HG03558 (cell line): Measurements from ENCODE around the gene NSG2.
"Not testable (repeated sequence)": the region's sequence is repeated elsewhere in the genome, so short reads cannot be mapped to it uniquely, and the experiment has no call there.

ENCODE experiments used
- ATAC-seq: cut with Tn5 transposase; IDR thresholded peaks from one replicate; pipeline ENCODE4 v1.9.1; 2021; ENCODE audit warnings: moderate number of reproducible peaks; ENCODE audit not compliant: unreplicated experiment; ENCODE audit errors: extremely low read depth

The NSG2 gene

GRCh38 chr5:174045470-174046025 lies at the start of gene NSG2:
NSG2 (plus strand) TSS chr5:174045706; CDS start chr5:174046756, 1,050 bp downstream.
- peak; percentile 52 for ATAC-seq

GRCh38 chr5:173997331-173997730 lies 48.2 kb upstream of the NSG2 start:
- ATAC-seq = no peak

DNA sequence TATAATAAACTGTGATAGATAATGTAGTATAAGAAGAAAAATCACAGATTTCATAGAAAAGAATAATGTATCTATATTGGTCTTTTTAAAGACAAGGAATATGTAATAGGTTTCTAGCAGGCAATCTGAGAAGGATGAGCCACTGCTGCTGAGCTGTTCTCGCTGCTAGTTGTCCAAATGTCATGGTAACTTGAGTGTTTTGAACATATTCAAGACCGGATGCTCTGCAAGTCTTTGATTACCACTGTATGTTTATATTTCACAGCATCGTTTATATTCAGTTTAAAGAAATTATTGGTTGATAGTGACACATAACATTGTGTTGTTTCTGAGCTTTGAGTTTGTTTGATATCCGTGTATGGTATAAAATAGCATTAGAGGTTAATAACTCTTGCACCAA lies 47.0 kb upstream of the NSG2 start:
- ATAC-seq = no peak

GRCh38 chr5:174000076-174000475 lies 45.4 kb upstream of the NSG2 start:
- ATAC-seq = no peak

- no peak for ATAC-seq
These were observed 41.7 kb upstream of the NSG2 start for GRCh38 chr5:174003795-174004194.

GRCh38 chr5:174008922-174009321 lies 36.6 kb upstream of the NSG2 start:
- ATAC-seq = no peak

- ATAC-seq = no peak
These were observed 35.1 kb upstream of the NSG2 start for GRCh38 chr5:174010365-174010764.

DNA sequence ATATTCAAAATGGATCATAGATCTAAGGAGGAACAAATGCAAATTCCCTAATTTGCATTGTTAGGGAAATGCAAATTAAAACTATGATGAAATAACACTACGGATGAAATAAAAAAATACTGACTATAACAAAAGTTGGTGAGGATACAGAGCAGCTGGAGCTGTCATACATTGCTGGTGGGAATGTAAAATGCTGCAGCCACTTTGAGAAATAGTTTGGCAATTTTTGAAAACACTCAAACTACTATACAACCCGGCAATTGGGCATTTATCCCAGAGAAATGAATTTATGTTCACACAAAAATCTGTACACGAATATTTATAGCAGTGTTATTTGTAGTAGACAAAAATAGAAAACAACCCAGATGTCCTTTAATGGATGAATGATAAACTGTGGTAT lies 34.1 kb upstream of the NSG2 start:
- ATAC-seq = no peak

DNA sequence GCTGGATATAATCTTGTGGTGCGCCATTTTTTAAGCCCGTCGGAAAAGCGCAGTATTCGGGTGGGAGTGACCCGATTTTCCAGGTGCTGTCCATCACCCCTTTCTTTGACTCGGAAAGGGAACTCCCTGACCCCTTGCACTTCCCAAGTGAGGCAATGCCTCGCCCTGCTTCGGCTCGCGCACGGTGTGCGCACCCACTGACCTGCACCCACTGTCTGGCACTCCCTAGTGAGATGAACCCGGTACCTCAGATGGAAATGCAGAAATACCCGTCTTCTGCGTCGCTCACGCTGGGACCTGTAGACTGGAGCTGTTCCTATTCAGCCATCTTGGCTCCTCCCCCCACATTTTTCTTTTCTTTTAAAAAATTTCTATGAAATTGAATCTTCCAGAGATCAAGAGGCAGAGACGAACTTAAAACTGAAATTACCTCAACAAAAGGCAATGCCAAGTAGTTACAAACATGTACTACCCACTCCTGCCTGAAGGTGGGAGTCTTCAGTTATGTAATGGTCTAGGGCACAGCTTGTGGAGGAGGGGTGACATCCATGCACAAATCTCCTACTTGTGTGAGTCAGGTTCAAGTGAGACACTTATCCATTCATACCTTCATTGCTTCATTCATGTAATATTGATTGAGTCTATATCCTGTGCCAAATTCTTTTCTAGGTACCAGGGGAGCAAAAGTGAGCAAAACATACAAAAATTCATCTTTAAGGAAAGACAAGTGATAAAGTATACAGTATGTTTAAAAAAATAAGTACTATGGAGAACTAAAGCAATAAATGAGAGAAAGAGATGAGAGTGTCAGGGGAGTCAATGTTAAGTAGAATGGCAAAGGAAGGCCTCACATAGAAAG lies 25.2 kb upstream of the NSG2 start:
- not testable (repeated sequence) for ATAC-seq

DNA sequence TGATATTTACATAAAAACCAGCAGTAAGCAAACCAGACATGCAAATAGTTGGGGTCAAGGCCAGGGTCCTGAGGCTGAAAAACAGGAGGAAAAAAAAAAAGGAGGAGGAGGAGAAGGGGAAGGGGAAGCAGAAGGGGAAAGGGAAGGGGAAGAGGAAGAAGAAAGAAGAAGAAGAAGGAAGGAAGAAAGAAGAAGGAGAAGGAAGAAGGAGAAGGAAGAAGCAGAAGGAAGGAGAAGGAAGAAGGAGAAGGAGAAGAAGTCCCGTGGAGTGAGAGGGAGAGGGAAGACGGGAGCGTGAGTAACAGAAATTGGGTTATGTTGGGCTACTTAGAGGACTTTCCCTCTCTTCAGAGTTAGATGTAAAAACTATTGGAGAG lies 24.6 kb upstream of the NSG2 start:
- ATAC-seq = no peak

DNA sequence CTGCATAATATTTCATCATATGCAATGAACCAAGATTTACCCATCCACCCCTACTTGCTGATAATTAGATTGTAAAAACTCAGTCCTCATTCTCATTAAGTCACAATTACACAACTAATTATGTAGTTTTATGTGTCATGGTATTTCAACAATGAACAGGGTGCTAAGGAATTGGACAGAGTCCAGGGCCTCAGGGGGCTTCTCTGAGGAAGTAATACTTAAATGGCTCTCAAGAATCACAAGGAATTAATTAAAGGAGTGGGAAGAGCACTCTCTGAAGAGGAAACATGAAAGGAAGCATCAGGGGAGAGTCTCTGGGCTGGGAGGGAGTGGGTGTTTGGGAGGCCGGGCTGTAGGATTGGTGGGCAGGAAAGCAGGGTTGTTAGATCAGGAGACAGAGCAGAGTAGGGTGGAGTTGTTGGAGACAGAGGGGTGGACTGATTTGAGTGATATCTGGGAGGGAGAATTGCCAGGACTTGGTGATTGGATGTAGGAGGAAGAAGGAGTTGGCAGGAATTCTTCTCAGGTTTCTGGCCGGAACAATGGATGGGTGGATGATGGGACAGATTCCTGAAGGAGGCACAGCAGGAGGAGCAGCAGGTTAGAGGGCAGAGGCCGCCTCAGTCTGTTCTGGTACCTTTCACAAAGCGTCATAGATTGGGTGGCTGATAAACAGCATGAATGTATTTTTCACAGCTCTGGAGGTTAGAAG lies 23.0 kb upstream of the NSG2 start:
- ATAC-seq = no peak

GRCh38 chr5:174030286-174030685 lies 15.2 kb upstream of the NSG2 start:
- ATAC-seq = no peak

- no peak for ATAC-seq
These were observed 846 bp upstream of the NSG2 start for GRCh38 chr5:174044466-174045254.

GRCh38 chr5:174046558-174046957 lies 1.1 kb downstream of the NSG2 start:
- no peak for ATAC-seq

- ATAC-seq = no peak
These were observed 2.1 kb downstream of the NSG2 start for GRCh38 chr5:174047472-174048099.

DNA sequence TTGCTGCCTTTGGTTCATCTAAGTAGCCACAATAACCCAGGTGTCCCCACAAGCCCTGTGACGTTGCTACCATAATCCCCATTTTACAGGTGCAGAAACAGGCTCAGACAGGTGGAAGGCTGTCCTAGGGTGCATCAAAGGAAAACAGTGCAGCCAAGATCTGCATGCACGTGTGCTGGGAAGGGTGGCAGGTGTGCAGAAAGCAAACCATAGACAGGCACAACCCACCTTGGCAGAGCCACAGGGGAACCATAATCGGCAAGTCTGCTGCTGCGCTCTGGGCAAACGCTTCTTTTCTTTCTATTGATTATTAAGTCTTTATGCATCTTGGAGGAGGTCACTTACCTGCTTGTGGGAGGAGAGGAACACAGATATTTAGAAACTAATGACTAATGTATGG lies 7.1 kb downstream of the NSG2 start:
- ATAC-seq = no peak

- ATAC-seq = no peak
These were observed 8.4 kb downstream of the NSG2 start for GRCh38 chr5:174053905-174054304.

- no peak for ATAC-seq
These were observed 10.8 kb downstream of the NSG2 start for GRCh38 chr5:174056064-174056847.

GRCh38 chr5:174057206-174057605 lies 11.7 kb downstream of the NSG2 start:
- no peak for ATAC-seq
